Liver (tissue), 3 donors: ENCODE results near the gene TRPM2.

ENCODE experiments used
- ATF3 ChIP-seq: IDR thresholded peaks from 2 replicates; pipeline ENCODE4 v1.6.1; 2016; ENCODE audit warnings: antibody characterized with exemption
- CTCF ChIP-seq: fragments of 150-350 bp; IDR thresholded peaks from 2 replicates; pipeline ENCODE4 v1.5.1; 2017; ENCODE audit warnings: improper control_type of control experiment, low read depth, low read length; ENCODE audit not compliant: missing input control
- EGR1 ChIP-seq, 2 donors: IDR thresholded peaks; 2 replicates each; pipeline ENCODE4 v1.6.1; 2016 to 2018; ENCODE audit warnings: antibody characterized with exemption in 2 of 2, low read depth in 2 of 2
- GABPA ChIP-seq, 2 donors: IDR thresholded peaks in 1 of 2; conservative IDR thresholded peaks in 1 of 2; 2 replicates each; pipeline ENCODE4 v1.6.1; 2016; ENCODE audit warnings: antibody characterized with exemption in 2 of 2, mild to moderate bottlenecking in 1 of 2, moderate library complexity in 1 of 2
- JUND ChIP-seq, 2 donors: IDR thresholded peaks; 2 replicates each; pipeline ENCODE4 v1.6.1; 2016; ENCODE audit warnings: antibody characterized with exemption in 2 of 2
- REST ChIP-seq: IDR thresholded peaks from 2 replicates; pipeline ENCODE4 v1.6.1; 2016; ENCODE audit warnings: antibody characterized with exemption, mild to moderate bottlenecking
- donor health status: healthy.
- donor health status: healthy.

GRCh38 chr21:44329971-44330681 lies 23.3 kb upstream of the TRPM2 start:
- no peak for TF ChIP-seq CTCF
- no peak for TF ChIP-seq ATF3
- TF ChIP-seq GABPA (IDR thresholded peaks at IDR 0.05 in 1 of 2, conservative IDR thresholded peaks at IDR 0.05 in 1 of 2): no peak
- TF ChIP-seq REST: no peak
- no peak for TF ChIP-seq JUND (IDR thresholded peaks at IDR 0.05)
- TF ChIP-seq EGR1 (IDR thresholded peaks at IDR 0.05; ENCODE audit: low read depth in 2 of 2): no peak
